ENCODE measurements around the gene ZNF236. TPM values are rescaled to one million over a fixed set of nuclear protein-coding genes. Genes with fewer than 3 reads are reported as not detected.

ZNF236 gene
- total RNA-seq, 1 experiment from 2014 or later = 22.2 TPM

- Mint-ChIP-seq H3K27ac (ENCODE audit: unreplicated experiment) (no peak overlapping the region), H3K9me3 (ENCODE audit: low read depth, unreplicated experiment) (no peaks in the 10 kb centered on the region), H3K4me1 (ENCODE audit: low read depth, unreplicated experiment) (no peaks in the 10 kb centered on the region), H3K36me3 (ENCODE audit: insufficient read depth, unreplicated experiment) (peaks cover 5% of the 10 kb centered on the region), H3K4me3 (ENCODE audit: low read depth, unreplicated experiment) (no peak overlapping the region), H3K27me3 (ENCODE audit: unreplicated experiment) (no peaks in the 10 kb centered on the region)
- CTCF ChIA-PET = interaction anchor here (0.7 to 3.3 kb wide), 2 partner anchors 120 to 212 kb away, joined by 3 to 36 read pairs; no protein-coding TSS in a partner anchor
- no peak for DNase-seq
- no TSS peak for BruUV-seq (replicated peaks)
- no peak for TF ChIP-seq CTCF (IDR thresholded peaks at IDR 0.05; ENCODE audit: unreplicated experiment)
- intact Hi-C loops (cut with micrococcal nuclease; ENCODE audit: unreplicated experiment) = no loop called here
Measured at GRCh38 chr18:76999077-76999476, 176.7 kb downstream of the ZNF236 start.

GRCh38 chr18:77000527-77000926 lies 178.2 kb downstream of the ZNF236 start:
- intact Hi-C loops (cut with micrococcal nuclease; ENCODE audit: unreplicated experiment) = loop anchor here (1.0 to 10.0 kb wide), 5 partner anchors 55 to 394 kb away; no protein-coding TSS in a partner anchor
- no peak overlapping the region for H3K27ac Mint-ChIP-seq (ENCODE audit: unreplicated experiment)
- no peaks in the 10 kb centered on the region for H3K27me3 Mint-ChIP-seq (ENCODE audit: unreplicated experiment)
- H3K4me1 Mint-ChIP-seq (ENCODE audit: low read depth, unreplicated experiment) = no peaks in the 10 kb centered on the region
- TF ChIP-seq CTCF (IDR thresholded peaks at IDR 0.05; ENCODE audit: unreplicated experiment) = peak; percentile 100
- peaks cover 5% of the 10 kb centered on the region for H3K36me3 Mint-ChIP-seq (ENCODE audit: insufficient read depth, unreplicated experiment)
- peak; percentile 82 for DNase-seq
- no TSS peak for BruUV-seq (replicated peaks)
- H3K9me3 Mint-ChIP-seq (ENCODE audit: low read depth, unreplicated experiment) = no peaks in the 10 kb centered on the region
- CTCF ChIA-PET = interaction anchor here (0.7 to 3.3 kb wide), 11 partner anchors 9 to 213 kb away, joined by 3 to 36 read pairs (median 5); no protein-coding TSS in a partner anchor
- no peak overlapping the region for H3K4me3 Mint-ChIP-seq (ENCODE audit: low read depth, unreplicated experiment)

GRCh38 chr18:77001041-77001440 lies 178.7 kb downstream of the ZNF236 start:
- no peak overlapping the region for H3K27ac Mint-ChIP-seq (ENCODE audit: unreplicated experiment)
- CTCF ChIA-PET = interaction anchor here (0.7 to 3.3 kb wide), 10 partner anchors 10 to 1119 kb away, joined by 3 to 36 read pairs (median 6); no protein-coding TSS in a partner anchor
- H3K27me3 Mint-ChIP-seq (ENCODE audit: unreplicated experiment) = no peaks in the 10 kb centered on the region
- no peaks in the 10 kb centered on the region for H3K9me3 Mint-ChIP-seq (ENCODE audit: low read depth, unreplicated experiment)
- BruUV-seq (replicated peaks) = no TSS peak
- TF ChIP-seq CTCF (IDR thresholded peaks at IDR 0.05; ENCODE audit: unreplicated experiment) = no peak
- no peak overlapping the region for H3K4me3 Mint-ChIP-seq (ENCODE audit: low read depth, unreplicated experiment)
- peaks cover 5% of the 10 kb centered on the region for H3K36me3 Mint-ChIP-seq (ENCODE audit: insufficient read depth, unreplicated experiment)
- DNase-seq = no peak
- intact Hi-C loops (cut with micrococcal nuclease; ENCODE audit: unreplicated experiment) = loop anchor here (2.0 to 10.0 kb wide), 2 partner anchors 128 to 394 kb away; no protein-coding TSS in a partner anchor
- H3K4me1 Mint-ChIP-seq (ENCODE audit: low read depth, unreplicated experiment) = no peaks in the 10 kb centered on the region

GRCh38 chr18:77001979-77002378 lies 179.6 kb downstream of the ZNF236 start:
- Mint-ChIP-seq H3K4me3 (ENCODE audit: low read depth, unreplicated experiment) (no peak overlapping the region), H3K27me3 (ENCODE audit: unreplicated experiment) (no peaks in the 10 kb centered on the region), H3K9me3 (ENCODE audit: low read depth, unreplicated experiment) (no peaks in the 10 kb centered on the region), H3K36me3 (ENCODE audit: insufficient read depth, unreplicated experiment) (peaks cover 12% of the 10 kb centered on the region), H3K27ac (ENCODE audit: unreplicated experiment) (no peak overlapping the region), H3K4me1 (ENCODE audit: low read depth, unreplicated experiment) (no peaks in the 10 kb centered on the region)
- BruUV-seq (replicated peaks) = no TSS peak
- CTCF ChIA-PET = no interaction called here
- TF ChIP-seq CTCF (IDR thresholded peaks at IDR 0.05; ENCODE audit: unreplicated experiment) = no peak
- intact Hi-C loops (cut with micrococcal nuclease; ENCODE audit: unreplicated experiment) = loop anchor here (2.0 to 10.0 kb wide), 2 partner anchors 127 to 393 kb away; no protein-coding TSS in a partner anchor
- DNase-seq = no peak

All from Calu3 (cell line).